ENCODE data around the gene ATP2B1. TPM values are rescaled to one million over a fixed set of nuclear protein-coding genes. Genes with fewer than 3 reads are reported as not detected.
A peak's percentile ranks its signal among the peaks of the same experiment; 100 is the strongest.
"Not testable (repeated sequence)": the region's sequence is repeated elsewhere in the genome, so short reads cannot be mapped to it uniquely, and the experiment has no call there.

ATP2B1 gene
- total RNA-seq, 2 donors from 2014 or later = 14.5 to 18.2 TPM

- ATAC-seq (no peak), DNase-seq (ENCODE audit: low spot score in 2 of 2) (no peak)
- Mint-ChIP-seq H3K36me3 (no peaks in the 10 kb centered on the region), H3K27ac (no peak overlapping the region), H3K9me3 (no peaks in the 10 kb centered on the region)
Measured at GRCh38 chr12:89701606-89702206, 6.9 kb downstream of the ATP2B1 start.

GRCh38 chr12:89700191-89700810 is 8.3 kb downstream of the ATP2B1 start:
- Mint-ChIP-seq H3K9me3 (no peaks in the 10 kb centered on the region), H3K27ac (no peak overlapping the region), H3K36me3 (no peaks in the 10 kb centered on the region)
- DNase-seq (ENCODE audit: low spot score in 2 of 2) (no peak), ATAC-seq (peak in 1 of 2 donors; percentile 51)

GRCh38 chr12:89698607-89699006 is 10.0 kb downstream of the ATP2B1 start:
- DNase-seq (ENCODE audit: low spot score in 2 of 2) (no peak), ATAC-seq (no peak)
- H3K36me3 Mint-ChIP-seq = no peaks in the 10 kb centered on the region
- no peak overlapping the region for H3K27ac Mint-ChIP-seq
- H3K9me3 Mint-ChIP-seq = no peaks in the 10 kb centered on the region

- not testable (repeated sequence) for H3K27ac Mint-ChIP-seq; H3K9me3 Mint-ChIP-seq; ATAC-seq; DNase-seq (ENCODE audit: low spot score in 2 of 2); H3K36me3 Mint-ChIP-seq
Measured at GRCh38 chr12:89697728-89698127, 10.9 kb downstream of the ATP2B1 start.

GRCh38 chr12:89697296-89697695 is 11.3 kb downstream of the ATP2B1 start:
- no peak overlapping the region for H3K27ac Mint-ChIP-seq
- ATAC-seq (no peak), DNase-seq (ENCODE audit: low spot score in 2 of 2) (no peak)
- no peaks in the 10 kb centered on the region for H3K36me3 Mint-ChIP-seq
- H3K9me3 Mint-ChIP-seq = no peaks in the 10 kb centered on the region

GRCh38 chr12:89695830-89696229 is 12.8 kb downstream of the ATP2B1 start:
- no peaks in the 10 kb centered on the region for H3K9me3 Mint-ChIP-seq
- no peaks in the 10 kb centered on the region for H3K36me3 Mint-ChIP-seq
- DNase-seq (ENCODE audit: low spot score in 2 of 2) = no peak
- ATAC-seq = no peak
- H3K27ac Mint-ChIP-seq = no peak overlapping the region

- Mint-ChIP-seq H3K27ac (no peak overlapping the region), H3K36me3 (no peaks in the 10 kb centered on the region), H3K9me3 (no peaks in the 10 kb centered on the region)
- DNase-seq (ENCODE audit: low spot score in 2 of 2) = no peak
- no peak for ATAC-seq
Measured at GRCh38 chr12:89695100-89695499, 13.5 kb downstream of the ATP2B1 start.

GRCh38 chr12:89694542-89694941 is 14.1 kb downstream of the ATP2B1 start:
- Mint-ChIP-seq H3K36me3 (no peaks in the 10 kb centered on the region), H3K27ac (no peak overlapping the region), H3K9me3 (no peaks in the 10 kb centered on the region)
- ATAC-seq = no peak
- no peak for DNase-seq (ENCODE audit: low spot score in 2 of 2)

GRCh38 chr12:89693639-89694202 is 14.9 kb downstream of the ATP2B1 start:
- Mint-ChIP-seq H3K36me3 (no peaks in the 10 kb centered on the region), H3K9me3 (no peaks in the 10 kb centered on the region), H3K27ac (no peak overlapping the region)
- ATAC-seq (no peak), DNase-seq (ENCODE audit: low spot score in 2 of 2) (no peak)

- ATAC-seq = no peak
- no peaks in the 10 kb centered on the region for H3K36me3 Mint-ChIP-seq
- no peak for DNase-seq (ENCODE audit: low spot score in 2 of 2)
- no peaks in the 10 kb centered on the region for H3K9me3 Mint-ChIP-seq
- no peak overlapping the region for H3K27ac Mint-ChIP-seq
Measured at GRCh38 chr12:89692439-89692838, 16.2 kb downstream of the ATP2B1 start.

- DNase-seq (ENCODE audit: low spot score in 2 of 2) = no peak
- H3K27ac Mint-ChIP-seq = no peak overlapping the region
- ATAC-seq = no peak
- no peaks in the 10 kb centered on the region for H3K36me3 Mint-ChIP-seq
- H3K9me3 Mint-ChIP-seq = no peaks in the 10 kb centered on the region
Measured at GRCh38 chr12:89691659-89692058, 17.0 kb downstream of the ATP2B1 start.

- H3K9me3 Mint-ChIP-seq = peaks cover 0 to 4% of the 10 kb centered on the region in 2 donors
- H3K27ac Mint-ChIP-seq = no peak overlapping the region
- ATAC-seq (no peak), DNase-seq (ENCODE audit: low spot score in 2 of 2) (no peak)
- H3K36me3 Mint-ChIP-seq = peaks cover 4 to 5% of the 10 kb centered on the region in 2 donors
Measured at GRCh38 chr12:89690925-89691324, 17.7 kb downstream of the ATP2B1 start.

GRCh38 chr12:89689306-89689705 is 19.3 kb downstream of the ATP2B1 start:
- no peak overlapping the region for H3K27ac Mint-ChIP-seq
- H3K9me3 Mint-ChIP-seq = peaks cover 4 to 13% of the 10 kb centered on the region in 2 donors
- H3K36me3 Mint-ChIP-seq = peaks cover 6 to 9% of the 10 kb centered on the region in 2 donors
- no peak for ATAC-seq
- no peak for DNase-seq (ENCODE audit: low spot score in 2 of 2)

- no peak for ATAC-seq
- peaks cover 16 to 33% of the 10 kb centered on the region in 2 donors for H3K36me3 Mint-ChIP-seq
- DNase-seq (ENCODE audit: low spot score in 2 of 2) = no peak
- peaks cover 4 to 23% of the 10 kb centered on the region in 2 donors for H3K9me3 Mint-ChIP-seq
- H3K27ac Mint-ChIP-seq = no peak overlapping the region
Measured at GRCh38 chr12:89686311-89686710, 22.3 kb downstream of the ATP2B1 start.

GRCh38 chr12:89685363-89685972 is 23.2 kb downstream of the ATP2B1 start:
- no peak for ATAC-seq
- Mint-ChIP-seq H3K9me3 (peaks cover 4 to 29% of the 10 kb centered on the region in 2 donors), H3K36me3 (peaks cover 16 to 41% of the 10 kb centered on the region in 2 donors), H3K27ac (no peak overlapping the region)
- DNase-seq (ENCODE audit: low spot score in 2 of 2) = no peak

GRCh38 chr12:89684136-89684535 is 24.5 kb downstream of the ATP2B1 start:
- no peak for ATAC-seq

GRCh38 chr12:89682284-89682683 is 26.4 kb downstream of the ATP2B1 start:
- no peak for ATAC-seq
- peaks cover 4 to 33% of the 10 kb centered on the region in 2 donors for H3K9me3 Mint-ChIP-seq
- DNase-seq (ENCODE audit: low spot score in 2 of 2) = no peak
- peaks cover 25 to 53% of the 10 kb centered on the region in 2 donors for H3K36me3 Mint-ChIP-seq
- H3K27ac Mint-ChIP-seq = no peak overlapping the region

More at GRCh38 chr12:89684136-89684535, 24.5 kb downstream of the ATP2B1 start:
- no peak overlapping the region for H3K27ac Mint-ChIP-seq
- H3K9me3 Mint-ChIP-seq = peaks cover 4 to 33% of the 10 kb centered on the region in 2 donors
- DNase-seq (ENCODE audit: low spot score in 2 of 2) = no peak
- peaks cover 25 to 53% of the 10 kb centered on the region in 2 donors for H3K36me3 Mint-ChIP-seq

All from activated naive CD4-positive, alpha-beta T cell treated with anti-CD3 and anti-CD28 coated beads, Interleukin-2, amount 50 U/mL, for 72 hours (primary cell).